ENCODE data around the gene TTC23.

DNA sequence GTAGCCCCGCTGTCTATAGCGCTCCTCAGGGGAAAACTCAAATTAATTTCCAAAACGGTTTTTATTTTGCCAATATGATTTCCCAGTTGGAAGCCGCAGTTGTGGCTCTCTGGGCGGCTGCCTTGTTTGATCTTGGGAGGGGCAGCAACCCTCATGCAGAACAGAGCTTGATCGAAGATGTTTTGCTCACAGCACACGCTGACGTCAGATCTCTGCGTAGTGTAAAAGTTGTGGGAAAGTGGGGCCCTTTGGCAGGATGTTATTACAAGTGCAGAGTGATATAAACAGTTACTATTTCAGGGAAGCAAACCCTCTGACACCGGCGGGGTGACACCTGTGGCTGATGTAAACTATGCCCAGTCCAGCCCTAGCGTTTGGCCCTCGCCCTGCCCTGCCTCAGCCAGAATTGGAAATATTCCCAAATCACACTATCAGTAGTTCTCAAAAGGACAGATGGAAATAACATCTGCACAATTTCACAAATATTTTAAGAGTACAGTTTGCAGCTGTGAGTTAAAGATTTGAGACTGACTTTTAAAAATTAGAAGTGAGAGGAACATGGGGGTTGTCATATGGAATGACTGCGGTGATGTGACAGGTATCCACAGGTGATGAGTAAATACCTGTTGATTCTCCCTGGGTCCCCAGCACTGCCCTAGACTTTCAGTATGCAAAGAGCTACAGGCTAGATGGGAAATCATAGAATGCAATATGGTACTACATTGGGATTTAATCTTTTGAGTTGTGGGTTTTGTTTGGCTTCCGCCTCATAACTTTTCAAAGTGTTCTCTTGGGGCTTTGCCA is 142.8 kb downstream of the TTC23 start:
- TF ChIP-seq CTCF (IDR thresholded peaks at IDR 0.05) (no peak), ZNF416 (CRISPR knock-in tag; IDR thresholded peaks at IDR 0.05) (no peak), NFYB (CRISPR knock-in tag; conservative IDR thresholded peaks at IDR 0.05; ENCODE audit: low read depth) (no peak), TEAD1 (CRISPR knock-in tag; IDR thresholded peaks at IDR 0.05) (no peak), NR3C1 (CRISPR knock-in tag; conservative IDR thresholded peaks at IDR 0.05; ENCODE audit: low read depth) (no peak), SP1 (CRISPR knock-in tag; conservative IDR thresholded peaks at IDR 0.05) (no peak), ZNF317 (CRISPR knock-in tag; IDR thresholded peaks at IDR 0.05; ENCODE audit: borderline replicate concordance, low read depth) (no peak), GRHL2 (CRISPR knock-in tag; IDR thresholded peaks at IDR 0.05; ENCODE audit: insufficient replicate concordance, severe bottlenecking) (no peak)

Measured in WTC11 (cell line).